22Rv1 (cell line): ENCODE data around the gene KNG1.
"Not testable (repeated sequence)": the region's sequence is repeated elsewhere in the genome, so short reads cannot be mapped to it uniquely, and the experiment has no call there.

Experiments
- H3K27ac ChIP-seq: fragments of 450-650 bp; 2 replicates; pipeline ENCODE4 v1.5.1; 2017
- ZFX ChIP-seq: fragments of 450-650 bp; IDR thresholded peaks from 2 replicates; pipeline ENCODE4 v1.6.1; 2017; ENCODE audit warnings: antibody characterized with exemption, borderline replicate concordance
- TF ChIP-seq, protein P1 (sequence below): fragments of 450-650 bp; IDR thresholded peaks from 2 replicates; pipeline ENCODE4 v1.5.1; 2017; ENCODE audit warnings: mild to moderate bottlenecking

KNG1 gene

DNA sequence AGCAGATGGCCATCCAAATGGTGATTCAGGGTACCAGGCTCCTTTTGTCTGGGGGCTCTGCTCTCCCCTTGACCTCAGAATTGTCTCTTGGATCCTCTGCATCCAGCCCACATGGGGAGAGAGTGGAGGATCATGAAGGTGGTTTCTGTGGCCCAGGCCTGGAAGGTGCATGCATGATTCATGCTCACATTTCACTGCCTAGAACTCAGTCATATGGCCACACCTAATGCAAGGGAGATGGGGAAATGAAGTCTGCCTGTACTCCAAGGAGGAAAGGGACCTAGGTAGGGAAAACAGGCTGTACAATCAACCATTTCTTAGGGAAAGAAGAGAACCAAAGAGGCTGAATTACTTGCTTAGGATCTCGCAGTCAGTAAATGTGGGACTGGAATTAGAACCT is 36.3 kb upstream of the KNG1 start:
- no peak overlapping the region for H3K27ac ChIP-seq
- TF ChIP-seq, protein P1, sequence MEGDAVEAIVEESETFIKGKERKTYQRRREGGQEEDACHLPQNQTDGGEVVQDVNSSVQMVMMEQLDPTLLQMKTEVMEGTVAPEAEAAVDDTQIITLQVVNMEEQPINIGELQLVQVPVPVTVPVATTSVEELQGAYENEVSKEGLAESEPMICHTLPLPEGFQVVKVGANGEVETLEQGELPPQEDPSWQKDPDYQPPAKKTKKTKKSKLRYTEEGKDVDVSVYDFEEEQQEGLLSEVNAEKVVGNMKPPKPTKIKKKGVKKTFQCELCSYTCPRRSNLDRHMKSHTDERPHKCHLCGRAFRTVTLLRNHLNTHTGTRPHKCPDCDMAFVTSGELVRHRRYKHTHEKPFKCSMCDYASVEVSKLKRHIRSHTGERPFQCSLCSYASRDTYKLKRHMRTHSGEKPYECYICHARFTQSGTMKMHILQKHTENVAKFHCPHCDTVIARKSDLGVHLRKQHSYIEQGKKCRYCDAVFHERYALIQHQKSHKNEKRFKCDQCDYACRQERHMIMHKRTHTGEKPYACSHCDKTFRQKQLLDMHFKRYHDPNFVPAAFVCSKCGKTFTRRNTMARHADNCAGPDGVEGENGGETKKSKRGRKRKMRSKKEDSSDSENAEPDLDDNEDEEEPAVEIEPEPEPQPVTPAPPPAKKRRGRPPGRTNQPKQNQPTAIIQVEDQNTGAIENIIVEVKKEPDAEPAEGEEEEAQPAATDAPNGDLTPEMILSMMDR: no peak
- TF ChIP-seq ZFX: no peak

DNA sequence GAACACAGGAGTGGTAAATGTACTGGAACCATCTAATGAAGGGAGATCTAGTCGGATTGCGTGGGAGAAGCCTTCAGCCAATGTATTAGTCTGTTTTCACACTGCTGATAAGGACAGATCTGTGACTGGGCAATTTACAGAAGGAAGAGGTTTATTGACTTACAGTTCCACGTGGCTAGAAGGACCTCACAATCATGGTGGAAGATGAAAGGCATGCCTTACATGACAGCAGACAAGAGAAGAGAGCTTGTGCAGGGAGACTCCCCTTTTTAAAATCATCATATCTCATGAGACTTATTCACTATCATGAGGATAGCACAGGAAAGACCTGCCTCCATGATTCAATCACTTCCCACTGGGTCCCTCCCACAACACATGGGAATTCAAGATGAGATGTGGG is 34.3 kb upstream of the KNG1 start:
- TF ChIP-seq, protein P1: no peak
- no peak for TF ChIP-seq ZFX
- H3K27ac ChIP-seq: no peak overlapping the region

DNA sequence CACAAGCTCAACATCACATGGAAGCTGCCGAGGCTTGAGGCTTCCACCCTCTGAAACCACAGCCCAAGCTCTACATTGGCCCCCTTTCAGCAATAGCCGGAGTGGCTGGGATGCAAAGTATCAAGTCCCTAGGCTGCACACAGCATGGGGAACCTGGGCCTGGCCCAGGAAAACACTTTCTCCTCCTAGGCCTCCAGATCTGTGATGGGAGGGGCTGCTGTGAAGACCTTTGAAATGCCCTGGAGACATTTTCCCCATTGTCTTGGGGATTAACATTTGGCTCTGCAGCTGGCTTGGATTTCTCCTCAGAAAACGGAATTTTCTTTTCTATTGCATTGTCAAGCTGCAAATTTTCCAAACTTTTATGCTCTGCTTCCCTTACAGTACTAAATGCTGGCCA is 33.2 kb upstream of the KNG1 start:
- H3K27ac ChIP-seq: no peak overlapping the region
- TF ChIP-seq ZFX: no peak
- TF ChIP-seq, protein P1: no peak

DNA sequence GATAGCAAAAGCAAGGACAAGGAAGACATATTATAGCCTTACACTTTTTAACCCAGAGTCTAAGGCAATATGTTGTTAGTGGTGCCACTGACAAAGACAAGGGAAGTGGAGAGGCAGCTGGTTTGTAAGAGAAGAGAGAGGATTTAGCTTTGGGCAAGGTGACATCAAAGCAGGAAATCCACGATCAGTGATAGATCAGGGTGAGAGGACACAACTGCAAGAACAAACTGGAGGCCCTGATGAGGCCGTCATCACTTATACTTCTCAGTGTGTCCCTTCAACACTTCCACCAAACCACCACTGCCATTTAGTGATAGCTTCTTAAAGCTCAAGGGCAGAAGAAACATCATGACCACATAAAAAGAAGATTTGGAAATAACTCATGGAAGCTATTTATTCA is 30.7 kb upstream of the KNG1 start:
- H3K27ac ChIP-seq: not testable (repeated sequence)

DNA sequence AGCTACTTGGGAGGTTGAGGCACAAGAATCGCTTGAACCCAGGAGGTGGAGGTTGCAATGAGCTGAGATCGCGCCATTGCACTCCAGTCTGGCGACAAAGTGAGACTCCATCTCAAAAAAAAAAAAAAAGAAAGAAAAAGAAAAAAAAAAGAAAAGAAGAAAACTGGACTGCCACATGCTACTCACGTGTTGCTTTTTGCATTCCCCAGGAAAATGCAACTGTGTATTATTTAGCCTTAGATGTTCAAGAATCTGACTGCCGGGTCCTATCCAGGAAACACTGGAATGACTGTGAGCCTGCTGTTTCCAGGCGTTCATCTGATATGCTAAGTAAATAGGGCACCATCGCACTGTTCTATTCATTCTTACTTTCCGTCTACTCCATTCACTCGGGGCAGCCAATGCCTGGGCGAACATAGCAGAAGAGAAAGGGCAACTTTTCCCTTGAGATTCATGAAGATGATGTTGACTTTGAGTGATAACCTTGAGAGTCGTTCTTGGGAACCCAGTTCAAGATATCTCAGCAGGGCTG is 30.0 kb upstream of the KNG1 start:
- no peak overlapping the region for H3K27ac ChIP-seq
- TF ChIP-seq ZFX: no peak
- TF ChIP-seq, protein P1: no peak

DNA sequence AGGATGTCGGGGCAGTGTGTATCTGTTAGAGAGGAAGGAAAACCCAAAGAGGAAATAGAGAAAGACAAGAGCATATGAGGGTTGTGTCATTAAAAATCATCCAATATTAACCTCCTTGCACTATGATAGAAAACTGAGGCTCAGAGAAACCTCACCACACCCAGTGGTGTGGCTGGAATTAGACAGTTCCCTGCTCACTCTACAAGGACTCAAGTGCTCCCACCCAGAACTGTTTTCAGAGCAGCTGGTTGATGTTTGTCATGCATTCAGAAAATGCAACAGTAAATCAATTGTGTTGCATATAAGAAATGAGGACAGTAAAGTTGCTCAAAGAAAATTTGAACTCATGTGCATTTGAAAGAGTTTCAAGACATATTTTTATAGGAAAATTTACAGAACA is 26.9 kb upstream of the KNG1 start:
- H3K27ac ChIP-seq: not testable (repeated sequence)

DNA sequence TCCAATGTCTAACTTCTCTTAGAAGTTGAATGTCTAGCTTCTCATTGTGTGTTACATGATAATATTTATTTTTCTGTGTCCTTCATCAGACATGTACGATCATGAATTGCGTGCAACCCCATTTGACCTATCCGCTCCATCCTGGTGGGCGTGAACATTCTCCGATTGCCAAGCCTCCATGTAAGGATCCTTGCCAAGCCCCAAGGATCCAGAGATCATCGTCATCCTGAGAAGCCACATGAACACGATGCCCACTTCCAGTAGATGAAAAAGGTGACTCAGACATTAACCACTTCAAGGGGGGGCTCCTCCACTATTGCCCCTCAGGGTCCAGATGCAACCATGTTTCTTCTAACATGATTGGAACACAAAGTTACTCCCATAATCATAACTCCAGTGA is 25.5 kb upstream of the KNG1 start:
- no peak for TF ChIP-seq ZFX
- TF ChIP-seq, protein P1: no peak
- no peak overlapping the region for H3K27ac ChIP-seq

DNA sequence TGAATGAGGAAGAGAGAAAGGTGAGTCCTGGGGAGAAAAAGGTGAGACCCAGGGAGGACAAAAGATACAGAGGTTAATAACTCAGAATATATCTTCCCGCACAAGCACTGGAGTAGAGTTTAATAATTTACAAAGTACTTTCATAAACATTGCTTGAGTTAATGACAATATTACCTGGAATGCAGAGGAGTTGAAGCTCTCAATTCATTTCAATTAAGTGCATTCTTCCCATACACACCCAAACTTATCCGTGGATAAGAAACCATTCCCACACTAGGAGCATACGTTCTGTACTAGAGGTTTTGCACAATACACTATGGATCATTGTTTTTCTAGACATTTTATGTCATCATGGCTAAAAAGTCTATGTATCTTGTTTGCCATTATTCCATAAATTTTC is 23.3 kb upstream of the KNG1 start:
- H3K27ac ChIP-seq: no peak overlapping the region
- TF ChIP-seq ZFX: no peak
- TF ChIP-seq, protein P1: no peak
